GM18508 (cell line): ENCODE measurements around the gene OAS3.
"Not testable (repeated sequence)": the region's sequence is repeated elsewhere in the genome, so short reads cannot be mapped to it uniquely, and the experiment has no call there.

Source experiments
- ATAC-seq: cut with Tn5 transposase; IDR thresholded peaks from one replicate; pipeline ENCODE4 v1.9.1; 2021; ENCODE audit warnings: moderate number of reproducible peaks; ENCODE audit not compliant: insufficient read depth, unreplicated experiment

The OAS3 gene

GRCh38 chr12:112916270-112916669 is 22.0 kb upstream of the OAS3 start:
- ATAC-seq, result no peak

GRCh38 chr12:112919121-112919520 is 19.2 kb upstream of the OAS3 start:
- ATAC-seq, result no peak

GRCh38 chr12:112924986-112925385 is 13.3 kb upstream of the OAS3 start:
- ATAC-seq, result peak; percentile 46

- ATAC-seq, result not testable (repeated sequence)
Observed at GRCh38 chr12:112926416-112927033, 11.7 kb upstream of the OAS3 start.

- ATAC-seq, result no peak
Observed at GRCh38 chr12:112927475-112927874, 10.8 kb upstream of the OAS3 start.

- ATAC-seq, result no peak
Observed at GRCh38 chr12:112927925-112928324, 10.3 kb upstream of the OAS3 start.

GRCh38 chr12:112928978-112929377 is 9.3 kb upstream of the OAS3 start:
- ATAC-seq, result no peak

GRCh38 chr12:112929715-112930114 is 8.6 kb upstream of the OAS3 start:
- ATAC-seq, result no peak

GRCh38 chr12:112930350-112930749 is 7.9 kb upstream of the OAS3 start:
- no peak for ATAC-seq

GRCh38 chr12:112932485-112933128 is 5.7 kb upstream of the OAS3 start:
- ATAC-seq, result no peak

- ATAC-seq, result no peak
Observed at GRCh38 chr12:112933129-112933505, 5.2 kb upstream of the OAS3 start.

- no peak for ATAC-seq
Observed at GRCh38 chr12:112936264-112936663, 2.0 kb upstream of the OAS3 start.

GRCh38 chr12:112936927-112937326 is 1.3 kb upstream of the OAS3 start:
- no peak for ATAC-seq

- no peak for ATAC-seq
Observed at GRCh38 chr12:112938751-112939150, 477 bp downstream of the OAS3 start.

- no peak for ATAC-seq
Observed at GRCh38 chr12:112939761-112940381, 1.6 kb downstream of the OAS3 start.

GRCh38 chr12:112941528-112942335 is 3.5 kb downstream of the OAS3 start:
- ATAC-seq, result no peak

- ATAC-seq, result no peak
Observed at GRCh38 chr12:112942572-112942971, 4.3 kb downstream of the OAS3 start.

GRCh38 chr12:112944024-112944690 is 5.9 kb downstream of the OAS3 start:
- no peak for ATAC-seq

GRCh38 chr12:112945515-112945914 is 7.2 kb downstream of the OAS3 start:
- no peak for ATAC-seq

GRCh38 chr12:112946236-112947000 is 8.1 kb downstream of the OAS3 start:
- no peak for ATAC-seq
